ENCODE results near the gene RTP3.

The RTP3 gene
- 0 to 0.18 (median 0.06) reads per million in 4 experiments for total RNA-seq

- no peak for DNase-seq
Observed at GRCh38 chr3:46497556-46498265, at the start of gene RTP3. RTP3 (plus strand) TSS chr3:46497976; CDS start chr3:46498063, 87 bp downstream.

- DNase-seq = no peak
Observed at GRCh38 chr3:46448721-46449120, 49.1 kb upstream of the RTP3 start.

GRCh38 chr3:46449755-46450552 is 47.8 kb upstream of the RTP3 start:
- no peak for DNase-seq

GRCh38 chr3:46453526-46454208 is 44.1 kb upstream of the RTP3 start:
- no peak for DNase-seq

- no peak for DNase-seq
Observed at GRCh38 chr3:46454209-46454595, 43.6 kb upstream of the RTP3 start.

- DNase-seq = no peak
Observed at GRCh38 chr3:46454606-46455005, 43.2 kb upstream of the RTP3 start.

- no peak for DNase-seq
Observed at GRCh38 chr3:46455231-46456115, 42.3 kb upstream of the RTP3 start.

- DNase-seq = no peak
Observed at GRCh38 chr3:46456118-46456517, 41.7 kb upstream of the RTP3 start.

GRCh38 chr3:46460051-46460450 is 37.7 kb upstream of the RTP3 start:
- DNase-seq = no peak

GRCh38 chr3:46462111-46462510 is 35.7 kb upstream of the RTP3 start:
- no peak for DNase-seq

GRCh38 chr3:46462511-46462910 is 35.3 kb upstream of the RTP3 start:
- no peak for DNase-seq

GRCh38 chr3:46463120-46463867 is 34.5 kb upstream of the RTP3 start:
- no peak for DNase-seq

- no peak for DNase-seq
Observed at GRCh38 chr3:46463868-46464241, 33.9 kb upstream of the RTP3 start.

- no peak for DNase-seq
Observed at GRCh38 chr3:46464326-46465195, 33.2 kb upstream of the RTP3 start, which contains the start of gene LTF. LTF (minus strand) TSS chr3:46464905; CDS start chr3:46464867, 38 bp downstream.

GRCh38 chr3:46465196-46465520 is 32.6 kb upstream of the RTP3 start:
- DNase-seq = no peak

- no peak for DNase-seq
Observed at GRCh38 chr3:46466273-46466672, 31.5 kb upstream of the RTP3 start.

- DNase-seq = no peak
Observed at GRCh38 chr3:46466871-46467403, 30.8 kb upstream of the RTP3 start.

- no peak for DNase-seq
Observed at GRCh38 chr3:46467562-46467961, 30.2 kb upstream of the RTP3 start.

GRCh38 chr3:46468753-46469600 is 28.8 kb upstream of the RTP3 start:
- DNase-seq = no peak
